A673 (cell line): ENCODE measurements around the gene CARMIL3. TPM values are rescaled to one million over a fixed set of nuclear protein-coding genes. Genes with fewer than 3 reads are reported as not detected.

Experiments
- BruUV-seq: library from RNA; stranded (reverse); fragments of 400-500 nt; replicated peaks from 2 replicates; lab custom pipeline; 2021; lab: Mats Ljungman, UMichigan
- CTCF ChIA-PET: fragments of 300-600 bp; sonication (Branson Sonifier 250); formaldehyde crosslinking; loops from one replicate; lab custom pipeline; 2022; ENCODE audit warnings: antibody characterized with exemption; lab: Charles Lee
- POLR2A ChIA-PET: fragments of 300-600 bp; sonication (Branson Sonifier 250); formaldehyde crosslinking; loops from one replicate; lab custom pipeline; 2022; ENCODE audit warnings: antibody characterized with exemption; ENCODE audit not compliant: low non-redundant PET; lab: Charles Lee
- DNase-seq: peaks from one replicate; pipeline ENCODE4 v3.0.0-alpha.2; 2015; ENCODE audit warnings: low spot score
- H3K27ac ChIP-seq: fragments of 200-600 bp; sonication (generic); 2 replicates; pipeline ENCODE4 v1.5.1; 2016; ENCODE audit warnings: mixed run types, low read depth, mild to moderate bottlenecking, mixed read lengths, antibody characterized with exemption, low read length; ENCODE audit not compliant: poor library complexity, severe bottlenecking
- H3K27me3 ChIP-seq: fragments of 200-600 bp; sonication (generic); replicated peaks from 2 replicates; pipeline ENCODE4 v1.6.1; 2017; ENCODE audit warnings: mixed run types, low read depth, mild to moderate bottlenecking, mixed read lengths, antibody characterized with exemption, low read length; ENCODE audit not compliant: insufficient read depth, poor library complexity
- H3K36me3 ChIP-seq: fragments of 200-600 bp; sonication (generic); 2 replicates; pipeline ENCODE4 v1.6.1; 2016; ENCODE audit warnings: mixed run types, mild to moderate bottlenecking, mixed read lengths, antibody characterized with exemption, low read length; ENCODE audit not compliant: insufficient read depth, poor library complexity, severe bottlenecking
- H3K4me1 ChIP-seq: fragments of 200-600 bp; sonication (generic); 2 replicates; pipeline ENCODE4 v1.6.1; 2017; ENCODE audit warnings: mixed run types, mild to moderate bottlenecking, mixed read lengths, antibody characterized with exemption, low read length; ENCODE audit not compliant: insufficient read depth, poor library complexity, severe bottlenecking
- H3K4me3 ChIP-seq: fragments of 200-600 bp; sonication (generic); 2 replicates; pipeline ENCODE4 v1.5.1; 2016; ENCODE audit warnings: low read depth, mixed run types, mild to moderate bottlenecking, mixed read lengths, low read length; ENCODE audit not compliant: poor library complexity, severe bottlenecking
- H3K9me3 ChIP-seq: fragments of 200-600 bp; sonication (generic); 2 replicates; pipeline ENCODE4 v1.6.1; 2016; ENCODE audit warnings: mixed run types, low read depth, mild to moderate bottlenecking, mixed read lengths, antibody characterized with exemption, low read length; ENCODE audit not compliant: poor library complexity, severe bottlenecking
- EZH2 ChIP-seq: fragments of 200-600 bp; sonication (generic); IDR thresholded peaks from 2 replicates; pipeline ENCODE4 v1.6.1; 2017; ENCODE audit warnings: borderline replicate concordance, low read depth, mild to moderate bottlenecking, mixed read lengths, antibody characterized with exemption, low read length; ENCODE audit not compliant: poor library complexity, severe bottlenecking
- intact Hi-C: fragments of 100-400 bp; cut with micrococcal nuclease; formaldehyde crosslinking; loops from one replicate; pipeline ENCODE4 v1.10.0; 2022; ENCODE audit not compliant: unreplicated experiment
- total RNA-seq: library from RNA; stranded (reverse); gene quantifications from 2 replicates; pipeline ENCODE4 v1.2.3, GENCODE V29; 2021
- TF ChIP-seq, protein P1 (sequence below): fragments of 300-800, 200-600 bp; sonication (generic); conservative IDR thresholded peaks from 2 replicates; pipeline ENCODE4 v1.5.1; 2017; ENCODE audit warnings: low read depth, mild to moderate bottlenecking, antibody characterized with exemption, low read length, moderate library complexity, mixed read lengths

The CARMIL3 gene
- total RNA-seq, 1 experiment from 2014 or later: 0.49 TPM

GRCh38 chr14:24074625-24075484 lies 23.0 kb downstream of the CARMIL3 start:
- POLR2A ChIA-PET: interaction anchor here (0.6 to 0.7 kb wide), 2 partner anchors 19 to 98 kb away, joined by 4 to 11 read pairs; no protein-coding TSS in a partner anchor
- H3K4me3 ChIP-seq: no peak overlapping the region
- TF ChIP-seq EZH2: no peak
- TF ChIP-seq, protein P1, sequence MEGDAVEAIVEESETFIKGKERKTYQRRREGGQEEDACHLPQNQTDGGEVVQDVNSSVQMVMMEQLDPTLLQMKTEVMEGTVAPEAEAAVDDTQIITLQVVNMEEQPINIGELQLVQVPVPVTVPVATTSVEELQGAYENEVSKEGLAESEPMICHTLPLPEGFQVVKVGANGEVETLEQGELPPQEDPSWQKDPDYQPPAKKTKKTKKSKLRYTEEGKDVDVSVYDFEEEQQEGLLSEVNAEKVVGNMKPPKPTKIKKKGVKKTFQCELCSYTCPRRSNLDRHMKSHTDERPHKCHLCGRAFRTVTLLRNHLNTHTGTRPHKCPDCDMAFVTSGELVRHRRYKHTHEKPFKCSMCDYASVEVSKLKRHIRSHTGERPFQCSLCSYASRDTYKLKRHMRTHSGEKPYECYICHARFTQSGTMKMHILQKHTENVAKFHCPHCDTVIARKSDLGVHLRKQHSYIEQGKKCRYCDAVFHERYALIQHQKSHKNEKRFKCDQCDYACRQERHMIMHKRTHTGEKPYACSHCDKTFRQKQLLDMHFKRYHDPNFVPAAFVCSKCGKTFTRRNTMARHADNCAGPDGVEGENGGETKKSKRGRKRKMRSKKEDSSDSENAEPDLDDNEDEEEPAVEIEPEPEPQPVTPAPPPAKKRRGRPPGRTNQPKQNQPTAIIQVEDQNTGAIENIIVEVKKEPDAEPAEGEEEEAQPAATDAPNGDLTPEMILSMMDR: no peak
- no peaks in the 10 kb centered on the region for H3K9me3 ChIP-seq
- no TSS peak for BruUV-seq
- H3K27me3 ChIP-seq: peaks cover 15% of the 10 kb centered on the region
- H3K27ac ChIP-seq: no peak overlapping the region
- H3K4me1 ChIP-seq: no peaks in the 10 kb centered on the region
- no peak for DNase-seq
- CTCF ChIA-PET: no interaction called here
- intact Hi-C loops: no loop called here
- no peaks in the 10 kb centered on the region for H3K36me3 ChIP-seq

DNA sequence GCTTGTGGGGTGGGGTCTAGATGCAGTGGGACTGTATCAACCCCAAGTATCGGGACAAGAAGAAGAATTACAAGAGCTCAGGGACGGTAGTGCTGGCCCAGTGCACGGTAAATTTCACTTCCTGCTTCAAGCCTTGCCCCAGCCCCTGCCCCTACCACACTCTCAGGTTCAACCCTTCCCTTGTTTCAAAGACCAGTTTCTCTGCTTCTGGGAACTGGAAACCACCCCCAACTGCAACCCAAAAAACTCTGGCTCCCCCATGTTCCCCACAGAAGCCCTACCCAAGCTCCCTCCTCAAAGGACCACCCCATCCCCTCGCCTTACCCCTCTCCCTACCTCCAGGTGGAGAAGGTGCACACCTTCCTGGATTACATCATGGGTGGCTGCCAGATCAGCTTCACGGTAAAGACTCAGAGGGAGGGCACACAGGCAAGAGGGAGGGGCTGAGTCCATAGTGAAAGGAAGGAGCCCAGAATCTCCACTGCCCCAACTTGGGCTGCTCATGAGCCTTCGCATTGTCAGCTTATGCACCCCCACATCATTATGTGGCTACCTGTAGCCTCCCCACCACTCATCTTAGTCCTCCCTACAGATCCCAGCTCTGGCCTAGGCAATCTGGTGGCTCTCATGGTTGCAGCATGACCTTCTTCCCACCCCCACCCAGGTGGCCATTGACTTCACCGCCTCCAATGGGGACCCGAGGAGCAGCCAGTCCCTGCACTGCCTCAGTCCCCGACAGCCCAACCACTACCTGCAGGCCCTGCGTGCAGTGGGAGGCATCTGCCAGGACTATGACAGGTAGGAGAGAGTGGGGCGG lies 23.9 kb downstream of the CARMIL3 start:
- Histone ChIP-seq H3K4me3 (no peak overlapping the region), H3K4me1 (peaks cover 3% of the 10 kb centered on the region), H3K27me3 (peaks cover 18% of the 10 kb centered on the region), H3K9me3 (no peaks in the 10 kb centered on the region), H3K36me3 (no peaks in the 10 kb centered on the region), H3K27ac (no peak overlapping the region)
- no peak for DNase-seq
- BruUV-seq: no TSS peak
- ChIA-PET CTCF (no interaction called here), POLR2A (interaction anchor here (0.6 kb wide), 1 partner anchor 18 kb away, joined by 11 read pairs; no protein-coding TSS in a partner anchor)
- TF ChIP-seq, protein P1: no peak
- TF ChIP-seq EZH2: no peak
- intact Hi-C loops: no loop called here

GRCh38 chr14:24076302-24076601 lies 24.4 kb downstream of the CARMIL3 start:
- POLR2A ChIA-PET: no interaction called here
- BruUV-seq: no TSS peak
- H3K27me3 ChIP-seq: peaks cover 16% of the 10 kb centered on the region

More at GRCh38 chr14:24076302-24076601, 24.4 kb downstream of the CARMIL3 start:
- CTCF ChIA-PET: no interaction called here
- H3K4me1 ChIP-seq: peaks cover 6% of the 10 kb centered on the region
- no peak for DNase-seq
- intact Hi-C loops: no loop called here
- H3K9me3 ChIP-seq: no peaks in the 10 kb centered on the region
- no peak overlapping the region for H3K27ac ChIP-seq
- no peak overlapping the region for H3K4me3 ChIP-seq
- no peak for TF ChIP-seq EZH2
- TF ChIP-seq, protein P1: no peak
- no peaks in the 10 kb centered on the region for H3K36me3 ChIP-seq
